ENCODE measurements around the gene BICDL1.
"Not testable (repeated sequence)": the region's sequence is repeated elsewhere in the genome, so short reads cannot be mapped to it uniquely, and the experiment has no call there.

BICDL1 gene

DNA sequence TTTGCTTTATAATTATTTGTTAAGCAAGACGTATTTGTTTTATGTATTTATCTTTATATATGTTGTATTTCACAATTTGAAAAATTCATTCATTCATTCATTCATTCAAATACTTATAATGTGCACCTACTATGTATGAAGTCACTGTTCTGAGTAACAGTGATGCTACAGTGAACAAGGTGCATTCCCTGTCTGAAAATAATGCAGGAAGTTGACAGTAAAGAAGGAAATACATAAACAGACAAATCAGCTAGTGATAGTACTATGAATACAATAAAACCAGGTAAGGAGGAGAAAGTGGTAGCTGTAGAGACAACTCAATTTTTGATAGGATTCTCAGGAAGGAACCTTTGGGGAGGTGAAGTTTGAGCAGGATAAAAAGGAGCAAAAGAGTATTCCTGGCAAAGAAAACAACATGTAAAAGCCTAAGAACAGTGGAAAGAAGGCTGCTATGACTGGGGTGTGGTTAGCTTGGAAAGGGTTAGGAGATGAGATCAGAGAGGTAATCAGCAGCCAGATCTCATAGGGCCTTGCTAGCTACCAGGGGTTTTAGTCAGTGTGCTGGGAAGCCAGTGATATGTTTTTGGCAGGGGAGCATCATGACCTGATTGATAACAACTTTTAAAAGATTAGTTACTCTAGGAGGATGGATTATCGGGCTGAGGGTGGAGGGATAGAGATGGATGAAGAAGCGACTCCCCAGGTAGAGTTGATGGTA, 17.4 kb downstream of the BICDL1 start:
- DNase-seq = no peak

DNA sequence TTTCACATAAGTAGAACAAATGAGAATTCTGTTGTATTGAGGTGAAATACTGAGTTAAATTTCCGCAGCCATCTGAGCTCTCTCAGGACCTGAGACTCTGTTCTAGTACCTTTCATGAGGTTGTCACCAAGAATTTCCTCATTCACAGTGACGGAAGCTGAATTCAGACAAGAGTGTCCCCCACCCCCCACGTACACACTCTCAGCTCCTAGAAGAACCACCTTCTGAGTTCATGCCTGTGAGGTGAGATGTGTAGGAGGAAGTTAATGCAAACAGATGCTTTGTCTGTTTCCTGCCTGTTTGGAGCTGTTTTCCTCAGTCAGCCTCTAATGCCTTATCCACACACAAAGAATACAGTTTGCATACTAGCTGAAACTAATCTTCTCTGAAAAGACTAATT, 18.2 kb downstream of the BICDL1 start:
- peak; percentile 78 for DNase-seq

DNA sequence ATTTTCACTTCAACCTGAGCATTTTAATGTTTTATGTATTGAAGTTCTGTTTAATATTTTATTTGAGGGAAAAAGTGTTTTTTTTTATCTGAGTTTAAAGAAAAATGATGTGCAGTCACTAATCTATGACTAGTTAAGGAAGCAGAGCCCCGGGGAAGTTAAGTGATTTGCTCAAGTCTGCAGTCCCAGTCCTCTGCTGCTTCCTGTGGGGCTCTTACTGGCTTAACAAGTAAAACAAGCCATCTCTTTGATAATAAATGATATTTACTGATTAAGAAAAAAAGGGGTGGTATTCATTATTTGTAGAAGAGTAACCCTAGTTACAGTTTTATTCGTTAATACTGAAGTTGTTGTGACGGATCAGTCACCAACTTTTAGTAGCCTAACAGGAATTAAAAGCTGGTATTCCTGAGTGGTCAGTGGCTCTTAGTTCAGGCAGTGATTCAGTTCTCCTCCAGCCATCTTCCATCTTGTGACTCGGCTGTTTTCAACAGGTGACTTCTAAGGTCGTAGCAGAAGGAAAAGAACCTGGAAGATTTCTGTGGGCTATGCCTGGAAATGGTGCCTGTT, 21.7 kb downstream of the BICDL1 start:
- peak; percentile 17 for DNase-seq

DNA sequence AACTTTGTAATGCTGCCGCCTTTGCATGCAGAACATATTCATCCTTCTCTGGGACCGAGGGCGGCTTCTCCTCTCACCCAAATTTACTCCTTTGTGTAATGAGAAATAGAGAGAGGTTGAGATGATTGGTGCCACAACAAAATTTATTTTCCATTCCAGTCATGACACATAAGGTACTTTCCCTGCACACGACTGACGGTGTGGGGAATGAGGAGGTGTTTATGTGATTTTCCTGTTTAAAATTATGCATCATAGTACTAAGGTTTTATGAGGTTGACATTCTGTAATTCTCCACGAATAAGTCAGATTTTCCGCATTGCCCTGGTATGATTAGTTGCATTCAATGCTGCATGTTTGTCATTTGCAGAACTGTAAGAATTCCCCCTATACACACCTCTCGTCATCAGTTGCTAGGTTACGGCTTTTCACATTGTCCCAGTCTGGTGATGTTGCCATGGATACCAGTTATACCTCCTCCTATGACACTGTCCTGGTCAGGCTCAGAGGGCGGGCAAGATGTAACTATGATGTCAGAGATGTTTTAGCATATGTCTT, 23.1 kb downstream of the BICDL1 start:
- DNase-seq = peak; percentile 88

GRCh38 chr12:120013659-120014380, 24.8 kb downstream of the BICDL1 start:
- peak; percentile 66 for DNase-seq

GRCh38 chr12:120014381-120014735, 25.3 kb downstream of the BICDL1 start:
- DNase-seq = peak; percentile 3

- peak; percentile 41 for DNase-seq
Observed at GRCh38 chr12:120015313-120015712, 26.3 kb downstream of the BICDL1 start.

GRCh38 chr12:120016199-120016598, 27.2 kb downstream of the BICDL1 start:
- DNase-seq = not testable (repeated sequence)

GRCh38 chr12:120019197-120019596, 30.2 kb downstream of the BICDL1 start:
- no peak for DNase-seq

DNA sequence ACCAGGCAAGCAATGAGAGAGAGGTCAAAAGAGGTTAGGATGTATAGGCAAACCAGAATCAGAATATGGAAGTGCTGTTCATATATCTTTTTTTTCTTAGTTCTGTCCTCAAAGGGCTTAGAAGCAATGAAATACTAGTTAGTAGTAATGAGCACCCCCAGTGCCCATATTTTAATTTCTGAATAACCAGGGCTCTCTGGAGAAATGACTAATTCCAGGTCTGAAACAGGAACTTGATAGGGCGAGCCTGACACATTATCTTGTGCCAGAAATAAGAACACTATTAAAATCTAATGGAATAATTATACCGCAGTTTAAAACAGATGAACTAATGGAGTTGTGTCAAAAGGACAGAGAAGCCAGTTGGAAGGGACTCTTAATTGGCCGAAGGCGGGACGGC, 30.9 kb downstream of the BICDL1 start:
- no peak for DNase-seq

DNA sequence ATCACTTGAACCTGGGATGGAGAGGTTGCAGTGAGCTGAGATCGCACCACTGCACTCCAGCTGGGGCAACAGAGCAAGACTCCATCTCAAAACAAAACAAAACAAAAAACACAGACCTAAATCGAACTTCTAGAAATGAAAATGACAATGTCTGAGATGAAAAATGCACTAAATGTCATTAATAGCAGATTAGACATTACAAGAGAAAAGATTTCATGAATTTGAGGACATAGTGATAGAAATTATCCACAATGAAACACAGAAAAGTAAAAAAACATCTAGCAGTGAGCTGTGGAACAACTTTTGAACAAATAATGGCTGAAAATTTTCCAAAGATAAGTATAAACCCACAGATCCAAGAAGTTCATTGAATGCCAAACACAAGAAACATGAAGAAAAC, 35.2 kb downstream of the BICDL1 start:
- DNase-seq = no peak

DNA sequence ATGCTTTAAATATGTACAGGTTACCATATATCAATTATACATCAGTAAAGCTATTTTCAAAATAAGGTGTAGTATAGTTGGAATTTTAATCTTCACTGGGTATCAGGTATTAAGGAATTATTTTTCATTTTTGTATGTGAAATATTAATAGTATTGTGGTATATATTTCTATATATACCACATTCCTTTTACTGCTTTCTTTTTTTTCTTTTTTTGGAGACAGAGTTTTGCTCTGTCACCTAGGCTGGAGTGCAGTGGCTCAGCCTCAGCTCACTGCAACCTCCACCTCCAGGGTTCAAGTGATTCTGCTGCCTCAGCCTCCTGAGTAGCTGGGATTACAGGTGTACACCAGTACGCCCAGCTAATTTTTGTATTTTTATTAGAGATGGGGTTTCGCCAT, 36.6 kb downstream of the BICDL1 start:
- no peak for DNase-seq

DNA sequence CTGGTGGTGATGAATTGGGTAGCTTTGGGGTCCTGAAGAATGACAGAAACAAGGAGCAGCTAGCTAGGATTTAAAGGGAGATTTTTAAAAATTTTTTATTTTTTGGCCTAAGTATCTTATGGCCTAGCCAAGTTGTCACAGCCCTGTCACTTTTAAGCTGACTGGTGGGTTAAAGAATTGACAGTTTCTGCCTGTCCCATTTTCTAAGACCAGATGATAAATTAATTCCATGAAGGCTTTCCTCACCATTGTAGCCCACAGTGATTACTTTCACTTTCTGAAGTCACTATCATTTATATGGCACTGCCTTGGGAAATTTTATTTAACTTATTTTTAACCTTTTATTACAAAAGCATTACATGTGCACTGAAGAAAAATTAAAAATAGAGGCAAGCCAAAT, 43.2 kb downstream of the BICDL1 start:
- DNase-seq = no peak

GRCh38 chr12:120037851-120038250, 48.8 kb downstream of the BICDL1 start:
- DNase-seq = no peak

DNA sequence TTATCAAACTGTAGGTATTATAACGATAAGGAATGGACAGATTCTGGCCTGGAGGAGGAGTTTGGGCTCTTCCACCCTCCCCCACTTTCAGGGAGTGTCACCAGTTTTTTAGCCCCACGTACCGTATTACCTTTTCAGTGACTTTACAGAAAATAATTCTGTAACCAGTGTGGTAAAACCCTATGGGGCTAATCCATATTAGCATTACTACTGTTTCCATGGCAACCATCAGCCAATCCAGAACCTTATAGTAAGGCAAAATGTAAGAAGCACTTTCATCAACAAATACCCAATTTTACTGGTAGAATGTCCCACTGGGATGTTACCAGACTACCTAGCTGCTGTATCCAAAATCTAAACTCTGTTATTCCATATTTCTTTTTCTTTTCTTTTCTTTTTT, 50.7 kb downstream of the BICDL1 start:
- no peak for DNase-seq

DNA sequence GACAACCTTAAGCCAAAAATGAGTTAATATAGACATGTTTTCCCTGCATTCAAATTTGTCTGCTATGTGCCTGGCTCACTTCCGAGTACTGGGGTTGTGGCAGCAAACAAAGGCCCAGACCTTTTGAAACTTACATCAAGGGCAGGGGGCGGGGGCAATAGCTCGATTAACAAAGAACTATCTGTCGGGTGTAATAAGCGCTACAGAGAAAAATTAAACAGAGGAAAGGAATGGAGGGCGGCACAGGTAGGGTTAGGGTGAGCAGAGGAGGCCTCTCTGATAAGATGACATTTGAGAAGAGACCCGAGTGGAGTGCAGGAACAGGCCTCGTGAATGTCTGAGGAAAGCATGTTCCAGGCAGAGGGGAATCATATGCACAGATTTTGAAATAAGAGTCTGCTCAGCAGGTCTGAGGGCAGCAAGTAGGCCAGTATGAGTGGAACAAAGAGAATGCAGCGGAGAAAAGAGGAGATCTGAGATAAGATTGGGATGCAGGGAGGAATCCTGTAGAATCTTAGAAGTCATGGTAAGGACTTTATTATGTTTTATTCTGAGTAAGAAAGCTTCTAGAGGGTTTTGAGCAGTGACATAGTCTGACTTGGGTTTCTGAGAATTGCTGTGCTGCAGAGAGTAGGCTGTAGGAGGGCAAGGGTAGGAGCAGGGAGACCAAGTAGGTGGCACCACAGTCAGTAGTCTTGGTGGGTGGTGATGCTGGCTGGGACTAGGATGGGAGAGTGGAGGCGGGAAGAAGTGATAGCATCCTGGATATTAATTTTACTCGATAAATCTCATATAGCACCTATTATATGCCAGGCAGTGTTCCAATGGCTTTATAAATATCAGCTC, 52.6 kb downstream of the BICDL1 start:
- peak; percentile 55 for DNase-seq

DNA sequence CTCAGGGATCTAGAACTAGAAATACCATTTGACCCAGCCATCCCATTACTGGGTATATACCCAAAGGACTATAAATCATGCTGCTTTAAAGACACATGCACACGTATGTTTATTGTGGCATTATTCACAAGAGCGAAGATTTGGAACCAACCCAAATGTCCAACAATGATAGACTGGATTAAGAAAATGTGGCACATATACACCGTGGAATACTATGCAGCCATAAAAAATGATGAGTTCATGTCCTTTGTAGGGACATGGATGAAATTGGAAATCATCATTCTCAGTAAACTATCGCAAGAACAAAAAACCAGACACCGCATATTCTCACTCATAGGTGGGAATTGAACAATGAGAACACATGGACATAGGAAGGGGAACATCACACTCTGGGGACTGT, 56.3 kb downstream of the BICDL1 start:
- not testable (repeated sequence) for DNase-seq

DNA sequence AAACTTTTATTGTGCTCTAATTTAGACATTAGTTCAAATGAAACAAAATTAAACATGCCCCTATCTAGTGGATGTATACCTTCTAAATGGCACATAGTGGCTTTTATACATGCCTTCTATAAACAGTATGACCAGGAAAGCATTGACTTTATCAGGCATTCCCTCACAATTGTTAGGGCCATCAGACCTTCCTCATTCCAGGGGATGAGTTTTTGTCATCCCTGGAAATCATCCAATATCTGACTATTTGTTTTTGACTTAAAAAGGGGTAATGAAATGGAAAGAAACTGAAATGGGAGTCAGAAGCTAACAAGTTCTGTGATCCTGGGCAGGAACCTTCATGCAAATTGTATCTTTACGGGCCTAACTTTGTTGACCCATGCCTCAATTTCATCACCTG, 58.0 kb downstream of the BICDL1 start:
- DNase-seq = no peak

GRCh38 chr12:120048263-120048662, 59.2 kb downstream of the BICDL1 start:
- DNase-seq = no peak

DNA sequence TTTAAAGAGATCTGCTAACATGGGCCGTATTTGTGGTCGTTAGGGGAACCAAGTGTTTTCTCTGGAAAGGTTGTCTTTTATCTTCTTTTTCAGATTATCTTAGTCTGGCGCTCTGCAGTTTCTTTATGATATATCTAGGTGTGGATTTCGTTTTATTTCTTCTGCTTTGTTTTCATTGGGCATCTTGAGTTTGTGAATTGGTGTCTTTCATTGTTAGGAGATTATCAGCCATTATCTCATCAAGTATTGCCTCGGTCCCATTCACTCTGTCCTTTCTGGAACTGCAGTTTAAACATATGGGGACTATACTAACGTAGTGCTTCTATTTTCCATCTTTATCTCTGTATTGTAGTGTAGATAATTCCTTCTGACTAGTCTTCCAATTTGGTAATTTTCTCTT, 60.4 kb downstream of the BICDL1 start:
- no peak for DNase-seq

DNA sequence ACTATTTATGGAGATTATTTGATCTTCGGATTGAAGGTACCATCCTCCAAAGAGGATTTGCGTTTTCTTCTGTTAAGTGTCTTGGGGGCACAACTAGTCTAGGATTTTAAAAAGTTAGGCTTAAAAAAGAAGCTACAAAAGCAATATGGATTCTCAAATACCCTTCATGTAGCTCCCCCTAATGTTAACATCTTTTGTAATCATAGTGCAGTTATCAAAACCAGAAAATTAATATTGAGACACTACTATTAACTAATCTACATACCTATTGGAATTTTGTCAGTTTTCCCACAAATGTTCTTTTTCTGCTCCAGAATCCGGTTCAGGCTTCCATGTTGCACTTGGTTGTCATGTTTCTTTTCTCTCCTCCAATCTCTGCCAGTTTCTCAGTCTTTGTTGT, 62.5 kb downstream of the BICDL1 start:
- DNase-seq = no peak

- DNase-seq = no peak
Observed at GRCh38 chr12:120054293-120054692, 65.3 kb downstream of the BICDL1 start.

Data from CD4-positive, alpha-beta T cell treated with Interferon gamma for 1 hour (primary cell).